B cell (primary cell): Measurements from ENCODE around the gene DSN1. TPM values are rescaled to one million over a fixed set of nuclear protein-coding genes. Genes with fewer than 3 reads are reported as not detected.

Source experiments
- ATAC-seq: fragments of 200-7000 bp; cut with Tn5 transposase; one replicate; pipeline ENCODE4 v1.10.0; 2021; ENCODE audit warnings: low read depth, mild to moderate bottlenecking, moderate number of reproducible peaks, moderate library complexity
- CTCF ChIA-PET: fragments of 350-600 bp; sonication (Branson Sonifier 250); formaldehyde crosslinking; loops from one replicate; lab custom pipeline; 2021; ENCODE audit warnings: antibody characterized with exemption, inconsistent platforms; lab: Charles Lee
- POLR2A ChIA-PET: fragments of 350-600 bp; sonication (Branson Sonifier 250); formaldehyde crosslinking; loops from one replicate; lab custom pipeline; 2021; ENCODE audit warnings: antibody characterized with exemption; lab: Charles Lee
- DNase-seq: peaks from one replicate; pipeline ENCODE4 v3.0.0; 2013
- H2AFZ ChIP-seq: 2 replicates; pipeline ENCODE4 v1.6.1; 2012; ENCODE audit warnings: mild to moderate bottlenecking, low read depth, low read length; ENCODE audit not compliant: insufficient read depth, poor library complexity, severe bottlenecking
- H3K27ac ChIP-seq, 2 donors: 1 replicate in 1 of 2; 2 replicates in 1 of 2; pipeline ENCODE4 v1.5.1; 2012 to 2013; ENCODE audit warnings: low read length in 2 of 2, mild to moderate bottlenecking in 2 of 2, moderate library complexity in 1 of 2
- H3K27me3 ChIP-seq, 4 experiments: fragments of 200-600 bp in 1 of 4; sonication (generic) in 1 of 4; replicated peaks in 1 of 4; 1 replicate in 2 of 4; 2 replicates in 2 of 4; pipeline versions ENCODE4 v1.6.1 to v1.7.0; 2013 to 2016; ENCODE audit warnings: low read length in 3 of 4, mild to moderate bottlenecking in 2 of 4, mixed read lengths in 1 of 4, moderate library complexity in 1 of 4; ENCODE audit not compliant: insufficient read depth in 4 of 4, control insufficient read depth in 3 of 4; ENCODE audit errors: control extremely low read depth in 1 of 4
- H3K36me3 ChIP-seq, 2 experiments: replicated peaks in 1 of 2; 1 replicate in 1 of 2; 2 replicates in 1 of 2; pipeline versions ENCODE4 v1.6.1 to v1.7.1; 2013; ENCODE audit warnings: low read length in 1 of 2; ENCODE audit not compliant: insufficient read depth in 2 of 2, control insufficient read depth in 1 of 2; ENCODE audit errors: control extremely low read depth in 1 of 2, extremely low read depth in 1 of 2
- H3K4me1 ChIP-seq, 2 donors: fragments of 200-600 bp in 1 of 2; sonication (generic) in 1 of 2; 1 replicate in 1 of 2; 2 replicates in 1 of 2; pipeline versions ENCODE4 v1.5.1 to v1.6.1; 2013 to 2017; ENCODE audit warnings: low read length in 2 of 2; ENCODE audit not compliant: control insufficient read depth in 2 of 2, insufficient read depth in 2 of 2
- H3K4me2 ChIP-seq: replicated peaks from 2 replicates; pipeline ENCODE3; 2012; ENCODE audit warnings: mild to moderate bottlenecking, low read depth, low read length; ENCODE audit not compliant: poor library complexity, severe bottlenecking
- H3K4me3 ChIP-seq, 5 experiments: fragments of 200-600 bp in 1 of 5; sonication (generic) in 1 of 5; 1 replicate in 3 of 5; 2 replicates in 2 of 5; pipeline versions ENCODE4 v1.5.1 to v1.7.0; 2011 to 2016; ENCODE audit warnings: low read length in 4 of 5, mild to moderate bottlenecking in 4 of 5, low read depth in 2 of 5, control low read depth in 1 of 5, moderate library complexity in 1 of 5; ENCODE audit not compliant: insufficient read depth in 1 of 5; ENCODE audit errors: control extremely low read depth in 1 of 5, extremely low read depth in 1 of 5
- H3K79me2 ChIP-seq: fragments of 200-600 bp; sonication (generic); one replicate; pipeline ENCODE4 v1.6.0; 2016; ENCODE audit warnings: low read length; ENCODE audit not compliant: control insufficient read depth, insufficient read depth
- H3K9ac ChIP-seq: fragments of 200-600 bp; sonication (generic); 2 replicates; pipeline ENCODE4 v1.6.1; 2017; ENCODE audit warnings: mild to moderate bottlenecking, low read length, moderate library complexity
- H3K9me3 ChIP-seq, 3 donors: one replicate each; pipeline versions ENCODE4 v1.6.1 to v1.7.1; 2013; ENCODE audit warnings: low read length in 2 of 3; ENCODE audit not compliant: control insufficient read depth in 2 of 3, insufficient read depth in 1 of 3; ENCODE audit errors: control extremely low read depth in 1 of 3
- H4K20me1 ChIP-seq: 2 replicates; pipeline ENCODE4 v1.6.0; 2012; ENCODE audit warnings: mild to moderate bottlenecking, low read length; ENCODE audit not compliant: insufficient read depth, control insufficient read depth, poor library complexity, severe bottlenecking
- H3K27ac Mint-ChIP-seq: one replicate; pipeline ENCODE4 v1.8.0; 2021; ENCODE audit warnings: mixed read lengths
- H3K27me3 Mint-ChIP-seq: one replicate; pipeline ENCODE4 v1.8.0; 2021; ENCODE audit warnings: mixed read lengths
- H3K4me1 Mint-ChIP-seq: one replicate; pipeline ENCODE4 v1.8.0; 2021; ENCODE audit warnings: mixed read lengths
- H3K4me3 Mint-ChIP-seq: one replicate; pipeline ENCODE4 v1.8.0; 2021; ENCODE audit warnings: mixed read lengths
- H3K9me3 Mint-ChIP-seq: one replicate; pipeline ENCODE4 v1.8.0; 2022; ENCODE audit warnings: mixed read lengths; ENCODE audit not compliant: insufficient read depth
- CTCF ChIP-seq: fragments of 200-600 bp; IDR thresholded peaks from one replicate; pipeline ENCODE4 v1.8.0; 2022; ENCODE audit warnings: antibody characterized with exemption, mild to moderate bottlenecking
- EZH2 ChIP-seq: IDR thresholded peaks from 2 replicates; pipeline ENCODE4 v1.6.1; 2012; ENCODE audit warnings: borderline replicate concordance, low read depth, mild to moderate bottlenecking, moderate library complexity, low read length; ENCODE audit not compliant: insufficient read depth, poor library complexity, severe bottlenecking
- WGBS: methylation state at CpG from one replicate; pipeline ENCODE4 v1.1.5; 2013; ENCODE audit warnings: missing lambda C conversion rate; ENCODE audit not compliant: insufficient coverage; 5-methylcytosine and 5-hydroxymethylcytosine counted together
- intact Hi-C: fragments of 100-400 bp; cut with micrococcal nuclease; formaldehyde crosslinking; loops from one replicate; pipeline ENCODE4 v1.10.0; 2022
- polyA plus RNA-seq: library from polyadenylated mRNA; depleted of rRNA; stranded (reverse); fragments of >200 nt; gene quantifications from 2 replicates; pipeline ENCODE4 v1.2.3, GENCODE V29; 2012
- total RNA-seq, 2 donors: library from RNA; stranded (reverse); fragments of 120-200 nt in 1 of 2; gene quantifications; 1 replicate in 1 of 2; 2 replicates in 1 of 2; pipeline versions ENCODE4 v1.2.3 to v1.2.4, GENCODE V29; 2013 to 2022

The DSN1 gene
- total and polyA plus RNA-seq, 2 donors (not counting 1 experiment from before 2014, with no cell fraction given) = 13.2 to 17.1 TPM

GRCh38 chr20:36728986-36729385 is 44.6 kb downstream of the DSN1 start:
- H3K4me3 ChIP-seq = no peak overlapping the region
- ChIA-PET POLR2A (no interaction called here), CTCF (no interaction called here)
- no peak overlapping the region for H3K4me2 ChIP-seq
- no peak overlapping the region for H3K27ac ChIP-seq
- H3K9ac ChIP-seq = no peak overlapping the region
- H3K36me3 ChIP-seq = no peaks in the 10 kb centered on the region
- H3K4me3 Mint-ChIP-seq = no peak overlapping the region
- no peak for TF ChIP-seq CTCF
- TF ChIP-seq EZH2 = no peak
- H2AFZ ChIP-seq = no peak overlapping the region
- ATAC-seq = no peak
- H3K27me3 Mint-ChIP-seq = no peaks in the 10 kb centered on the region
- H3K4me1 ChIP-seq = no peaks in the 10 kb centered on the region
- no peaks in the 10 kb centered on the region for H3K9me3 ChIP-seq
- DNase-seq = no peak
- WGBS = 100% methylated on average over 1 of the region's 3 CpGs
- H3K79me2 ChIP-seq = peaks cover 45% of the 10 kb centered on the region
- no peaks in the 10 kb centered on the region for H4K20me1 ChIP-seq
- intact Hi-C loops = no loop called here
- no peaks in the 10 kb centered on the region for H3K9me3 Mint-ChIP-seq
- H3K27ac Mint-ChIP-seq = no peak overlapping the region
- no peaks in the 10 kb centered on the region for H3K27me3 ChIP-seq
- peaks cover 3% of the 10 kb centered on the region for H3K4me1 Mint-ChIP-seq

GRCh38 chr20:36726168-36726567 is 47.4 kb downstream of the DSN1 start:
- no peaks in the 10 kb centered on the region for H3K9me3 ChIP-seq
- DNase-seq (no peak), ATAC-seq (no peak)
- no peaks in the 10 kb centered on the region for H3K36me3 ChIP-seq
- POLR2A ChIA-PET = no interaction called here
- no peaks in the 10 kb centered on the region for H3K27me3 ChIP-seq
- H3K4me2 ChIP-seq = no peak overlapping the region
- no peak overlapping the region for H3K4me3 ChIP-seq
- Mint-ChIP-seq H3K4me1 (no peaks in the 10 kb centered on the region), H3K4me3 (no peak overlapping the region), H3K9me3 (no peaks in the 10 kb centered on the region), H3K27ac (no peak overlapping the region), H3K27me3 (no peaks in the 10 kb centered on the region)
- H2AFZ ChIP-seq = no peak overlapping the region
- H3K79me2 ChIP-seq = peaks cover 30% of the 10 kb centered on the region
- H3K27ac ChIP-seq = no peak overlapping the region
- CTCF ChIA-PET = no interaction called here
- no peaks in the 10 kb centered on the region for H4K20me1 ChIP-seq
- 100% methylated on average over 1 of the region's 3 CpGs for WGBS
- no peak for TF ChIP-seq EZH2
- TF ChIP-seq CTCF = no peak
- intact Hi-C loops = no loop called here
- H3K9ac ChIP-seq = no peak overlapping the region
- no peaks in the 10 kb centered on the region for H3K4me1 ChIP-seq
